ENCODE results near the gene EMCN.

GRCh38 chr4:100450449-100450848 is 67.4 kb downstream of the EMCN start:
- TF ChIP-seq EZH2 (IDR thresholded peaks at IDR 0.05), result no peak
- no peak for TF ChIP-seq POLR2AphosphoS5 (IDR thresholded peaks at IDR 0.05; ENCODE audit: borderline replicate concordance, low read depth, low read length)
- TF ChIP-seq FOXP2 (optimal IDR thresholded peaks at IDR 0.05; ENCODE audit: control extremely low read depth, extremely low read length, insufficient read depth), result no peak

All from SK-N-MC (cell line).